Measurements from ENCODE around the gene PPM1K.

PPM1K gene

GRCh38 chr4:88208156-88208555 is 76.2 kb downstream of the PPM1K start:
- TF ChIP-seq, protein P1, sequence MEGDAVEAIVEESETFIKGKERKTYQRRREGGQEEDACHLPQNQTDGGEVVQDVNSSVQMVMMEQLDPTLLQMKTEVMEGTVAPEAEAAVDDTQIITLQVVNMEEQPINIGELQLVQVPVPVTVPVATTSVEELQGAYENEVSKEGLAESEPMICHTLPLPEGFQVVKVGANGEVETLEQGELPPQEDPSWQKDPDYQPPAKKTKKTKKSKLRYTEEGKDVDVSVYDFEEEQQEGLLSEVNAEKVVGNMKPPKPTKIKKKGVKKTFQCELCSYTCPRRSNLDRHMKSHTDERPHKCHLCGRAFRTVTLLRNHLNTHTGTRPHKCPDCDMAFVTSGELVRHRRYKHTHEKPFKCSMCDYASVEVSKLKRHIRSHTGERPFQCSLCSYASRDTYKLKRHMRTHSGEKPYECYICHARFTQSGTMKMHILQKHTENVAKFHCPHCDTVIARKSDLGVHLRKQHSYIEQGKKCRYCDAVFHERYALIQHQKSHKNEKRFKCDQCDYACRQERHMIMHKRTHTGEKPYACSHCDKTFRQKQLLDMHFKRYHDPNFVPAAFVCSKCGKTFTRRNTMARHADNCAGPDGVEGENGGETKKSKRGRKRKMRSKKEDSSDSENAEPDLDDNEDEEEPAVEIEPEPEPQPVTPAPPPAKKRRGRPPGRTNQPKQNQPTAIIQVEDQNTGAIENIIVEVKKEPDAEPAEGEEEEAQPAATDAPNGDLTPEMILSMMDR (IDR thresholded peaks at IDR 0.05; ENCODE audit: low read length): no peak
- TF ChIP-seq EZH2 (IDR thresholded peaks at IDR 0.05; ENCODE audit: borderline replicate concordance, low read length): no peak
- no peak overlapping the region for H3K27ac ChIP-seq (ENCODE audit: low read depth, low read length, poor library complexity, severe bottlenecking)
- no peaks in the 10 kb centered on the region for H3F3A ChIP-seq (ENCODE audit: insufficient read depth, low read length)
- no peaks in the 10 kb centered on the region for H3K27me3 ChIP-seq (ENCODE audit: insufficient read depth, low read length)
- no peaks in the 10 kb centered on the region for H3K9me2 ChIP-seq (ENCODE audit: low read depth, low read length)
- no peaks in the 10 kb centered on the region for H3K9me3 ChIP-seq (ENCODE audit: low read length)
- no peaks in the 10 kb centered on the region for H3K36me3 ChIP-seq (ENCODE audit: insufficient read depth, low read length)
- no peak overlapping the region for H3K4me2 ChIP-seq (ENCODE audit: low read length)
- H4K20me1 ChIP-seq (ENCODE audit: insufficient read depth, low read length): no peaks in the 10 kb centered on the region
- H3K4me1 ChIP-seq (ENCODE audit: insufficient read depth, low read length, severe bottlenecking): no peaks in the 10 kb centered on the region
- no peak overlapping the region for H2AFZ ChIP-seq (ENCODE audit: low read length)
- no peak overlapping the region for H3K9ac ChIP-seq (ENCODE audit: low read length)
- no peaks in the 10 kb centered on the region for H3K79me2 ChIP-seq (ENCODE audit: insufficient read depth, low read length)
- no peak overlapping the region for H3K4me3 ChIP-seq (ENCODE audit: low read depth, low read length, poor library complexity, severe bottlenecking)
